GM23338 (cell line): ENCODE measurements around the gene SYNPR.

Experiments used
- CREB1 ChIP-seq: fragments of 250-450 bp; sonication (Bioruptor Pico); IDR thresholded peaks from 2 replicates; pipeline ENCODE4 v1.5.0; 2020; ENCODE audit warnings: low read depth, mild to moderate bottlenecking, moderate library complexity
- EZH2 ChIP-seq: fragments of 200-600 bp; sonication (generic); IDR thresholded peaks from one replicate; pipeline ENCODE4 v1.8.0; 2017; ENCODE audit warnings: antibody characterized with exemption, mild to moderate bottlenecking, low read depth; ENCODE audit not compliant: unreplicated experiment
- EZH2phosphoT487 ChIP-seq: fragments of 200-600 bp; sonication (generic); IDR thresholded peaks from one replicate; pipeline ENCODE4 v1.8.1; 2018; ENCODE audit warnings: antibody characterized with exemption; ENCODE audit not compliant: unreplicated experiment
- JUNB ChIP-seq: IDR thresholded peaks from one replicate; pipeline ENCODE4 v1.6.1; 2016; ENCODE audit warnings: antibody characterized with exemption; ENCODE audit not compliant: unreplicated experiment
- NANOG ChIP-seq: IDR thresholded peaks from 2 replicates; pipeline ENCODE4 v1.6.1; 2016; ENCODE audit warnings: antibody characterized with exemption, borderline replicate concordance
- POLR2AphosphoS5 ChIP-seq: IDR thresholded peaks from 2 replicates; pipeline ENCODE4 v1.6.1; 2016; ENCODE audit warnings: antibody characterized with exemption, low read depth
- REST ChIP-seq: IDR thresholded peaks from one replicate; pipeline ENCODE4 v1.6.1; 2018; ENCODE audit warnings: antibody characterized with exemption; ENCODE audit not compliant: unreplicated experiment
- ZNF114 ChIP-seq: fragments of 250-450 bp; sonication (Bioruptor Pico); IDR thresholded peaks from 2 replicates; pipeline ENCODE4 v1.5.0; 2020; ENCODE audit warnings: mild to moderate bottlenecking, moderate library complexity
- TF ChIP-seq, protein P1 (sequence below), 2 experiments: fragments of 200-600 bp in 1 of 2; sonication (generic) in 1 of 2; conservative IDR thresholded peaks; 2 replicates each; pipeline versions ENCODE4 v1.5.1 to v1.6.1; 2016 to 2017; ENCODE audit warnings: antibody characterized with exemption in 2 of 2, low read depth in 2 of 2, mild to moderate bottlenecking in 2 of 2, moderate library complexity in 1 of 2

DNA sequence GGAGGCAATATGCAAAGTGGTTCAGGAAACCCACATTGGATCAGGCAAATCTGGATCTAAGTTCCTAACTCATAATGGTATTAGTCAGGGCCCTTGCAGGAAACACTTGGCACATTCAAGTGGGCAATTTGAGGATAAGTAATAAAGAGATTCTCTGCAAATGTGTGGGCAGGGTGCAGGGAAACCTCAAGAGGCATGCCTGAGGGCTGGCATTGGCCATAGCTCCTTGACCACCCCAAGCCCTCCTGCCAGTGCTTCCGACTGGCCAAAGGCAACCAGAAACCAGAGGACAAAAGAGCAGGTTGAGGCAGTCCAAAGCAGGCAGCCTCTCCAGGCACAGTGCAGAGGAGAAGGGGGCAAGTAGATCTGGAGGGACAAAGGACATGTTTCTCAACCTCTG, 243.5 kb downstream of the SYNPR start:
- TF ChIP-seq, protein P1, sequence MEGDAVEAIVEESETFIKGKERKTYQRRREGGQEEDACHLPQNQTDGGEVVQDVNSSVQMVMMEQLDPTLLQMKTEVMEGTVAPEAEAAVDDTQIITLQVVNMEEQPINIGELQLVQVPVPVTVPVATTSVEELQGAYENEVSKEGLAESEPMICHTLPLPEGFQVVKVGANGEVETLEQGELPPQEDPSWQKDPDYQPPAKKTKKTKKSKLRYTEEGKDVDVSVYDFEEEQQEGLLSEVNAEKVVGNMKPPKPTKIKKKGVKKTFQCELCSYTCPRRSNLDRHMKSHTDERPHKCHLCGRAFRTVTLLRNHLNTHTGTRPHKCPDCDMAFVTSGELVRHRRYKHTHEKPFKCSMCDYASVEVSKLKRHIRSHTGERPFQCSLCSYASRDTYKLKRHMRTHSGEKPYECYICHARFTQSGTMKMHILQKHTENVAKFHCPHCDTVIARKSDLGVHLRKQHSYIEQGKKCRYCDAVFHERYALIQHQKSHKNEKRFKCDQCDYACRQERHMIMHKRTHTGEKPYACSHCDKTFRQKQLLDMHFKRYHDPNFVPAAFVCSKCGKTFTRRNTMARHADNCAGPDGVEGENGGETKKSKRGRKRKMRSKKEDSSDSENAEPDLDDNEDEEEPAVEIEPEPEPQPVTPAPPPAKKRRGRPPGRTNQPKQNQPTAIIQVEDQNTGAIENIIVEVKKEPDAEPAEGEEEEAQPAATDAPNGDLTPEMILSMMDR (conservative IDR thresholded peaks at IDR 0.05; ENCODE audit: low read depth in 2 of 2): no peak
- TF ChIP-seq POLR2AphosphoS5 (no peak), EZH2phosphoT487 (no peak), REST (no peak), EZH2 (no peak), CREB1 (CRISPR knock-in tag) (no peak), JUNB (no peak), ZNF114 (CRISPR knock-in tag) (no peak), NANOG (no peak)
